Suprapubic skin (tissue), 4 donors: ENCODE data around the gene WNT11. TPM values are rescaled to one million over a fixed set of nuclear protein-coding genes. Genes with fewer than 3 reads are reported as not detected.
"Not testable (repeated sequence)": the region's sequence is repeated elsewhere in the genome, so short reads cannot be mapped to it uniquely, and the experiment has no call there.

Experiments used
- DNase-seq, 2 donors: peaks; one replicate each; pipeline ENCODE4 v3.0.0-alpha.2; 2019; ENCODE audit warnings: low spot score in 2 of 2
- H3K27ac ChIP-seq: fragments of 200-600 bp; sonication (generic); one replicate; pipeline ENCODE4 v1.5.1; 2019
- H3K27me3 ChIP-seq: fragments of 200-600 bp; sonication (generic); one replicate; pipeline ENCODE4 v1.5.1; 2019
- H3K36me3 ChIP-seq: fragments of 200-600 bp; sonication (generic); one replicate; pipeline ENCODE4 v1.5.1; 2019
- H3K4me1 ChIP-seq: fragments of 200-600 bp; sonication (generic); one replicate; pipeline ENCODE4 v1.5.1; 2019
- H3K4me3 ChIP-seq: fragments of 200-600 bp; sonication (generic); one replicate; pipeline ENCODE4 v1.5.1; 2019; ENCODE audit warnings: mild to moderate bottlenecking
- H3K9me3 ChIP-seq: fragments of 200-600 bp; sonication (generic); one replicate; pipeline ENCODE4 v1.5.1; 2019
- CTCF ChIP-seq, 2 donors: fragments of 200-600 bp in 1 of 2; fragments of 450-650 bp in 1 of 2; sonication (generic) in 1 of 2; IDR thresholded peaks; one replicate each; pipeline ENCODE4 v1.5.1; 2016 to 2019; ENCODE audit warnings: antibody characterized with exemption in 2 of 2, mild to moderate bottlenecking in 1 of 2, moderate library complexity in 1 of 2
- EP300 ChIP-seq: sonication (generic); formaldehyde crosslinking; IDR thresholded peaks from one replicate; pipeline ENCODE4 v1.6.1; 2017; ENCODE audit warnings: antibody characterized with exemption
- POLR2A ChIP-seq, 2 donors: fragments of 450-650 bp; IDR thresholded peaks; one replicate each; pipeline ENCODE4 v1.6.1; 2017; ENCODE audit warnings: antibody characterized with exemption in 2 of 2, mild to moderate bottlenecking in 2 of 2, moderate library complexity in 2 of 2
- POLR2AphosphoS5 ChIP-seq, 3 donors: sonication (generic); formaldehyde crosslinking; IDR thresholded peaks; one replicate each; pipeline ENCODE4 v1.6.1; 2017; ENCODE audit warnings: antibody characterized with exemption in 3 of 3
- WGBS: methylation state at CpG from one replicate; pipeline ENCODE4 v1.1.5; 2018; 5-methylcytosine and 5-hydroxymethylcytosine counted together
- total RNA-seq, 4 donors: library from RNA; depleted of rRNA; stranded (reverse); fragments of >200 nt; gene quantifications; one replicate each; pipeline ENCODE4 v1.1.0, GENCODE V29; 2016

WNT11 gene
- total RNA-seq, 4 donors from 2014 or later: 7.8 to 19.5 (median 11.0) TPM

- no peak overlapping the region for H3K27ac ChIP-seq
- H3K27me3 ChIP-seq: peaks cover 27% of the 10 kb centered on the region
- no peaks in the 10 kb centered on the region for H3K36me3 ChIP-seq
- H3K4me1 ChIP-seq: peaks cover 28% of the 10 kb centered on the region
- 94% methylated on average over 12 of the region's 13 CpGs for WGBS
- no peak overlapping the region for H3K4me3 ChIP-seq
- DNase-seq: no peak
- no peak for TF ChIP-seq POLR2AphosphoS5 (IDR thresholded peaks at IDR 0.05)
- H3K9me3 ChIP-seq: no peaks in the 10 kb centered on the region
Observed at GRCh38 chr11:76203131-76203925, 3.0 kb downstream of the WNT11 start.

- Histone ChIP-seq H3K27ac (no peak overlapping the region), H3K27me3 (peaks cover 18% of the 10 kb centered on the region), H3K9me3 (no peaks in the 10 kb centered on the region), H3K4me3 (no peak overlapping the region), H3K36me3 (no peaks in the 10 kb centered on the region), H3K4me1 (peaks cover 13% of the 10 kb centered on the region)
- TF ChIP-seq CTCF (IDR thresholded peaks at IDR 0.05) (no peak), POLR2A (IDR thresholded peaks at IDR 0.05) (no peak), EP300 (no peak), POLR2AphosphoS5 (IDR thresholded peaks at IDR 0.05) (no peak)
- WGBS: 79% methylated on average over 8 of the region's 11 CpGs
- DNase-seq: no peak
Observed at GRCh38 chr11:76201672-76202412, 4.5 kb downstream of the WNT11 start.

- H3K36me3 ChIP-seq: no peaks in the 10 kb centered on the region
- 84% methylated on average over 6 of the region's 10 CpGs for WGBS
- no peak overlapping the region for H3K4me3 ChIP-seq
- no peak for TF ChIP-seq POLR2A (IDR thresholded peaks at IDR 0.05)
- TF ChIP-seq CTCF (IDR thresholded peaks at IDR 0.05): no peak
- TF ChIP-seq EP300: no peak
- TF ChIP-seq POLR2AphosphoS5 (IDR thresholded peaks at IDR 0.05): no peak
- H3K27ac ChIP-seq: no peak overlapping the region
- H3K27me3 ChIP-seq: peaks cover 13% of the 10 kb centered on the region
- no peak for DNase-seq
- no peaks in the 10 kb centered on the region for H3K9me3 ChIP-seq
- H3K4me1 ChIP-seq: peaks cover 5% of the 10 kb centered on the region
Observed at GRCh38 chr11:76201056-76201455, 5.2 kb downstream of the WNT11 start.

GRCh38 chr11:76200006-76200940 lies 6.0 kb downstream of the WNT11 start:
- 89% methylated on average over 25 of the region's 28 CpGs for WGBS
- TF ChIP-seq POLR2A (IDR thresholded peaks at IDR 0.05) (no peak), EP300 (no peak), POLR2AphosphoS5 (IDR thresholded peaks at IDR 0.05) (no peak), CTCF (IDR thresholded peaks at IDR 0.05) (no peak)
- H3K4me3 ChIP-seq: no peak overlapping the region
- peaks cover 5% of the 10 kb centered on the region for H3K27me3 ChIP-seq
- no peak overlapping the region for H3K27ac ChIP-seq
- H3K36me3 ChIP-seq: no peaks in the 10 kb centered on the region
- H3K9me3 ChIP-seq: no peaks in the 10 kb centered on the region
- no peaks in the 10 kb centered on the region for H3K4me1 ChIP-seq
- no peak for DNase-seq

GRCh38 chr11:76198691-76199090 lies 7.6 kb downstream of the WNT11 start:
- not testable (repeated sequence) for H3K27me3 ChIP-seq, H3K9me3 ChIP-seq, H3K36me3 ChIP-seq, H3K4me3 ChIP-seq, H3K27ac ChIP-seq, H3K4me1 ChIP-seq, DNase-seq
- WGBS: 95% methylated on average over 6 of the region's 6 CpGs
